ENCODE data around the gene SPTLC3. TPM values are rescaled to one million over a fixed set of nuclear protein-coding genes. Genes with fewer than 3 reads are reported as not detected.
A peak's percentile ranks its signal among the peaks of the same experiment; 100 is the strongest.

SPTLC3 gene
- total and polyA plus RNA-seq, 4 donors: 3.0 to 23.2 (median 11.9) TPM

- no peak for TF ChIP-seq CTCF (IDR thresholded peaks at IDR 0.05; ENCODE audit: control extremely low read depth, extremely low read depth)
- no peak overlapping the region for H3K4me3 ChIP-seq
- peaks cover 0 to 7% (median 0%) of the 10 kb centered on the region in 4 donors for H3K36me3 ChIP-seq (ENCODE audit: control insufficient read depth in 4 of 4, insufficient read depth in 4 of 4, low read length in 4 of 4)
- H3K27ac ChIP-seq (ENCODE audit: low read depth in 1 of 2, low read length in 1 of 2): no peak overlapping the region
- H3K9me3 ChIP-seq (ENCODE audit: control insufficient read depth in 4 of 4, insufficient read depth in 3 of 4, low read length in 3 of 4): no peaks in the 10 kb centered on the region
- DNase-seq: no peak
- no peak for ATAC-seq (ENCODE audit: insufficient read depth, low FRiP score)
- H3K9ac ChIP-seq (ENCODE audit: insufficient read depth in 1 of 2, low read length in 2 of 2): no peak overlapping the region
- H3K4me1 ChIP-seq (ENCODE audit: control insufficient read depth in 5 of 5, insufficient read depth in 5 of 5, low read length in 5 of 5): no peaks in the 10 kb centered on the region
- 92 to 95% methylated on average over 9 of the region's 9 CpGs for whole genome bisulfite sequencing, 2 donors
- H3K27me3 ChIP-seq (ENCODE audit: control insufficient read depth in 3 of 3, insufficient read depth in 3 of 3, low read length in 2 of 3): no peaks in the 10 kb centered on the region
These were observed 151.1 kb downstream of the SPTLC3 start for GRCh38 chr20:13159889-13160288.

DNA sequence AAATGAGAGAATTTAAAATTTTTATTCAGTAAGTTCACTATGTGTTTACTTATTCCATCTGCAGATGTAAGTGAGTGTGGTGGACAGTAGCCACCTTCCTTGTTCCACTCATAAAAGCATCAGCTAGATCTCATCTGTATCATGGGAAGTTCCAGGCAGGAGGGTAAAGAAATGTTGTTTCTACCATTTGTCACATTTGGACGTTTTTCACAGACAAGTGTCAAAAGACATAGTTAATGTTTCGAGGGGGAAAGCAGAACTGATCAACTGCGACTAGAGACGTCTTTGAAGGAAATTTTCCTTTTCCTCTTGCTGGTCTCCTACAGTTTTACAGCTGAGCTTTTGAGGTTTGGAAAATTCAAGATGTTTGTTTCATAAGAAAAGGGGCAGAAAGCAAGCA is 156.4 kb downstream of the SPTLC3 start:
- Histone ChIP-seq H3K9ac (ENCODE audit: insufficient read depth in 1 of 2, low read length in 2 of 2) (no peak overlapping the region), H3K27me3 (ENCODE audit: control insufficient read depth in 3 of 3, insufficient read depth in 3 of 3, low read length in 2 of 3) (no peaks in the 10 kb centered on the region), H3K9me3 (ENCODE audit: control insufficient read depth in 4 of 4, insufficient read depth in 3 of 4, low read length in 3 of 4) (no peaks in the 10 kb centered on the region), H3K4me1 (ENCODE audit: control insufficient read depth in 5 of 5, insufficient read depth in 5 of 5, low read length in 5 of 5) (no peaks in the 10 kb centered on the region), H3K4me3 (no peak overlapping the region), H3K27ac (ENCODE audit: low read depth in 1 of 2, low read length in 1 of 2) (no peak overlapping the region), H3K36me3 (ENCODE audit: control insufficient read depth in 4 of 4, insufficient read depth in 4 of 4, low read length in 4 of 4) (peaks cover 0 to 7% (median 0%) of the 10 kb centered on the region in 4 donors)
- TF ChIP-seq CTCF (IDR thresholded peaks at IDR 0.05; ENCODE audit: control extremely low read depth, extremely low read depth): no peak
- DNase-seq: peak in 2 of 3 donors; percentile 17 to 41
- WGBS, 2 donors: 69 to 70% methylated on average over 4 of the region's 4 CpGs
- ATAC-seq (ENCODE audit: insufficient read depth, low FRiP score): no peak

DNA sequence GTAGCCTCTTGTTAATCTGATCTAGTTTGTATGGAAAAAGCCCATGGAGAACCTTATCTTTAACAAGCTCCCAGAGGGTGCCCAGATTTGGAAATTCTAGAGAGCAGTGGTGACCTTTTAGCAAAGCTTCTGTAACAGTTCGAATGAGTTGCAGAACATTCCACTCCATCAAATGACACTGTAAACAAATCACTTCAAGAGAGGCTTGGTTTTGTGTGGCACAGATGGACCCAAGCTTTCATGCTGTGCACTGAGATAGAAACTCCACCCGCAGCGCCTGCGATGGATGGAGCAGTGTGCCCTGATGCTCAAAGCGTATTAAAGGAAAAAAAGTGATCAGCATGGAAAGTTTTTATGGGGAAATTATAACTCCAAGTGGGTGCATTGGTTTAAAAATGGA is 157.2 kb downstream of the SPTLC3 start:
- H3K27ac ChIP-seq (ENCODE audit: low read depth in 1 of 2, low read length in 1 of 2): no peak overlapping the region
- DNase-seq (no peak), ATAC-seq (ENCODE audit: insufficient read depth, low FRiP score) (no peak)
- H3K4me1 ChIP-seq (ENCODE audit: control insufficient read depth in 5 of 5, insufficient read depth in 5 of 5, low read length in 5 of 5): no peaks in the 10 kb centered on the region
- WGBS, 2 donors: 77 to 83% methylated on average over 5 of the region's 5 CpGs
- no peak overlapping the region for H3K9ac ChIP-seq (ENCODE audit: insufficient read depth in 1 of 2, low read length in 2 of 2)
- no peak overlapping the region for H3K4me3 ChIP-seq
- no peaks in the 10 kb centered on the region for H3K9me3 ChIP-seq (ENCODE audit: control insufficient read depth in 4 of 4, insufficient read depth in 3 of 4, low read length in 3 of 4)
- no peaks in the 10 kb centered on the region for H3K27me3 ChIP-seq (ENCODE audit: control insufficient read depth in 3 of 3, insufficient read depth in 3 of 3, low read length in 2 of 3)
- TF ChIP-seq CTCF (IDR thresholded peaks at IDR 0.05; ENCODE audit: control extremely low read depth, extremely low read depth): no peak
- peaks cover 0 to 7% (median 0%) of the 10 kb centered on the region in 4 donors for H3K36me3 ChIP-seq (ENCODE audit: control insufficient read depth in 4 of 4, insufficient read depth in 4 of 4, low read length in 4 of 4)

- no peaks in the 10 kb centered on the region for H3K9me3 ChIP-seq (ENCODE audit: control insufficient read depth in 4 of 4, insufficient read depth in 3 of 4, low read length in 3 of 4)
- WGBS, 2 donors: 90 to 94% methylated on average over 3 of the region's 3 CpGs
- no peaks in the 10 kb centered on the region for H3K27me3 ChIP-seq (ENCODE audit: control insufficient read depth in 3 of 3, insufficient read depth in 3 of 3, low read length in 2 of 3)
These were observed 157.7 kb downstream of the SPTLC3 start for GRCh38 chr20:13166437-13166836.

More at GRCh38 chr20:13166437-13166836, 157.7 kb downstream of the SPTLC3 start:
- Histone ChIP-seq H3K4me1 (ENCODE audit: control insufficient read depth in 5 of 5, insufficient read depth in 5 of 5, low read length in 5 of 5) (no peaks in the 10 kb centered on the region), H3K4me3 (no peak overlapping the region), H3K27ac (ENCODE audit: low read depth in 1 of 2, low read length in 1 of 2) (no peak overlapping the region), H3K9ac (ENCODE audit: insufficient read depth in 1 of 2, low read length in 2 of 2) (no peak overlapping the region), H3K36me3 (ENCODE audit: control insufficient read depth in 4 of 4, insufficient read depth in 4 of 4, low read length in 4 of 4) (peaks cover 0 to 5% (median 0%) of the 10 kb centered on the region in 4 donors)
- DNase-seq (no peak), ATAC-seq (ENCODE audit: insufficient read depth, low FRiP score) (no peak)
- no peak for TF ChIP-seq CTCF (IDR thresholded peaks at IDR 0.05; ENCODE audit: control extremely low read depth, extremely low read depth)
